Stimulated activated CD4-positive, alpha-beta T cell treated with anti-CD3 and anti-CD28 coated beads, Interleukin-12 subunit alpha, Interleukin-12 subunit beta, amount 100 ng/mL, for 24 hours (primary cell): ENCODE measurements around the gene SIX2.

ENCODE experiments used
- DNase-seq, 2 experiments: peaks; one replicate each; pipeline ENCODE4 v3.0.0-alpha.2; 2020; ENCODE audit warnings: low read depth in 2 of 2

The SIX2 gene

GRCh38 chr2:45018023-45018422, 8.8 kb upstream of the SIX2 start:
- no peak for DNase-seq

- DNase-seq, result no peak
Measured at GRCh38 chr2:45014831-45015230, 5.6 kb upstream of the SIX2 start.

DNA sequence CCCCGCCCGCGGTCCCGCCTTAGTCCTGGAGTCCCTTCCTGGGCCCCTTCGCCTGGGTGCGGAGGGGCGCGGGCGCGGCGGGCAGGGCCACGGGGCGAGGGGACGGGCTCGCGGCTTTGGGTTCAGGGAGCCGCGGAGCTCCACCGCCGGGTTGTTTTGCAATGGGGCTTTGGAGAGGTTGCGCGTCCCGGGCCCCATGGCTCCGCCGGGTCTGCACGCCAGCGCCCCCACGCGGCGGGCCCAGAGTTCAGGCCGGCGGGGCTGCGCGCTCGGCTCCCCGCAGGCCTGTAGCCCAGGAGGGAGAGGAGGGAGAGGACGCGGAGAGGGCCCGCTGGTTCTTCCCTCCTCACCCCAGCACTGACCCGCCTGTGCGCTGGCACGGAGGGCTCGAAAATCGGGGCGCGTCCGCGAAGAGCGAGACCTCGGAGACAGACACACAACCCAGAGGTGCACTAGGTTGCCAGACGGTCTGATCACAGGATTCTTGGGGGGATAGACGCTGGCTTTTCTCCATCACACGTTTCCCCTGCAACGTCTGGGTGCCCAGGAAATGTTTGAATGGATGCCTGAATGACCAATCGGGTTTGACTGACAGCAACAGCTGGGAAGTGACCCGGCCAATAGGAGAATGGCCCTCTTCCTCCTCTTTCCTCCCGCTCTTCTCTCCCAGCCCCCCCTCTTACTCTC, 4.9 kb upstream of the SIX2 start:
- no peak for DNase-seq

DNA sequence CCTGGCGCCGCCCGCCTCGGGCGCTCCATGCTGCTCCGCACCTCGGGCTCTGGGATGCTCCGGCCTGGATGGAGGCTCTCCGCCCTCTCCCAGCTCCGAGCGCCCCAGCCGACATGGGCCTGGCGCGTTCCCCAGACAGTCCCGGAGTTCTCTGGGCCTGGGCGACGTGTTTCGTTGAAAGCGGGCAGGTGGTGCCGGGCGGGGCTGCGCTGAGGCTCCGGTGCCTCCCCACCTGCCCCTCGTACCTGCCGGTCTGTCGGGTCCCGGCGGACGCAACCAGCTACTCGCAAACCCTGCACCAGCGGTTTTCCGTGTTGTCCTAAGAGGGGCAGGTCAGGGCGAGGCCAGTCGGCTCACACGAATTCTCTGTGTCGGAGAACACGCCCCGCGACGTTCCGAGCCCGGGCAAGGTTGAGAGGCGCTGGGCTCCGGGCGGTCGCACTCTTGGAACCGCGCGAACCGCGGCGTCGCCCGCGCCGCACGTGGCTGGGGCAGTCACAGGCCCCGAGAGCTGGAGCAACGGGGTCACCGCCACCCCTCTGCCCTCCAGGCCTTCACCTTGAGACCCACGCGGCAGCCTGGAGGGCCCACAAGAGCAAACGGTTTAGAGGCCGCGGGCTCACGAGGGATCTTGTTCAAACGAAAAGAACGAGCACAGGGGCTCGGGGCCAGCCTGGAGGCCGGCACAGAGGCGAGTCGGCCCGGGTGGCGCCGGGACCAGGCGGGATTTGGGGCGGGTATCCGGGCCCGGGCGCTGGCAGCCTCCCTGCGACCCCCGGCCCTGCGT, 4.2 kb upstream of the SIX2 start:
- DNase-seq, result no peak

DNA sequence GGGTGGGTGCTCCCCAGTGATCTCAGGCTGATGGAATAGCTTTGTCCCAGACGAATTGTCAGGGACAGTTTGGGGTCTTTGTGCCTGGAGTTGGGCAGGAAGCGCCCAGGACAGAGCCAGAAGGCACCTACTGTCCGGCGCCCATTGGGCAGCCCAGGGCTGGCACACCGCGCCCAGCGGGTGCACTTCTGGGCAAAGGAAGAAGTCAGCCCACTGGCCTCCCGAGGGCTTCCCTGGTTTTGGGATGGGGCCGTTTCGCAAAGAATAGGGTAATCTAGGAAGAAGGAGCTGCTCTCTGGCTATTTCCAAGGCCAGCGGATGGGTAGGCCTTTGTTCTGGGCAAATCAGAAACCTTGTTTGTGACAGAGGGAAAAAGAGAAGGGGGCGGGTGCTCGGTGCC, 3.5 kb upstream of the SIX2 start:
- no peak for DNase-seq

- DNase-seq, result no peak
Measured at GRCh38 chr2:45011621-45012602, 2.7 kb upstream of the SIX2 start.

- DNase-seq, result no peak
Measured at GRCh38 chr2:45011121-45011520, 1.9 kb upstream of the SIX2 start.

DNA sequence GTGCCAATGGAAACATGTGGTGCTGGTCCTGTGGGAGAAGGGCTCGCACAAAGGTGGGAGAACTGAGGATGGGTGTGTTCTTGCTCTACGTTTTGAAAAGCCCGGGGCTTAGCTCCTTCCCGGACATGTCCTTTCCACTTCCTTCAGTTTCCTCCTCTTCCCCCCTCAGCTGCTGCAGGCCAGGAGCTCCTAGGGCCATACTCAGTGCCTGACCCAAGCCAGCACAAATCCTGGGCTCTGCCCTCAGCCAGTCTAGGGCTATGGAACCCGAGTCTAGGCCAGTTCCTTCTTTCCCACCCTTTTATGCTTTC, 1.4 kb upstream of the SIX2 start:
- DNase-seq, result no peak

GRCh38 chr2:45009928-45010701, 863 bp upstream of the SIX2 start:
- no peak for DNase-seq

DNA sequence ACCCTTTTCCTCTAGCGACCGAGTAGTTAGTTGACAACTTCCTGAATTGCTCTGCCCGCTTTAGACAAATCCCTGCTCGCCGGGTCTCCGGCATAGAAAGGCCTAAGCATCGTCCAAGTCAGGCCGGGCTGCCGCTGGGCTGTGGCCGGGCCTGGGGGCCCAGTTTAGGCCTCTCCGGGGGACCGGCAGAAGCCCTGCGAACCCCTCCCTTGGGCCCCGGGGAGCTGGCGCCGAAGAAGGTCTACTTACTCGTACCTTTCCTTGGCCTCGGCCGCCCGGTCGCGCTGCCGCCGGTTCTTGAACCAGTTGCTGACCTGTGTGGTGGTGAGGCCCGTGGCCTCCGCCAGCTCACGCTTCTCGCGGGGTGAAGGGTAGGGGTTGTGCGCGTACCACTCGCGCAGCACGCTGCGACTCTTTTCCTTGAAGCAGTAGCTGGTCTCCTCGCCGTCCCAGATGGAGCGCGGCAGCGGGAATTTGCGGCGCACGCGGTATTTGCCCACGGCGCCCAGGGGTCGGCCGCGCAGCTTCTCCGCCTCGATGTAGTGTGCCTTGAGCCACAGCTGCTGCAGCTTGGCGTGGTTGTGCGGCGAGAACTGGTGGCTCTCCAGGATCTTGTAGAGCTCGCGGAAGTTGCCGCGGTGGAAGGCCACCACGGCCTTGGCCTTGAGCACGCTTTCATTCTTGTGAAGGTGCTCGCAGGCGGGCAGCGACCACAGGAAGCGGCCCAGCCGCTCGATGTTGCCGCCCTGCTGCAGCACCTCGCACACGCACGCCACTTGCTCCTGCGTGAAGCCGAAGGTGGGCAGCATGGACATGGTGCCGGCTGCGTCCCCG, 739 bp downstream of the SIX2 start:
- DNase-seq, result no peak

DNA sequence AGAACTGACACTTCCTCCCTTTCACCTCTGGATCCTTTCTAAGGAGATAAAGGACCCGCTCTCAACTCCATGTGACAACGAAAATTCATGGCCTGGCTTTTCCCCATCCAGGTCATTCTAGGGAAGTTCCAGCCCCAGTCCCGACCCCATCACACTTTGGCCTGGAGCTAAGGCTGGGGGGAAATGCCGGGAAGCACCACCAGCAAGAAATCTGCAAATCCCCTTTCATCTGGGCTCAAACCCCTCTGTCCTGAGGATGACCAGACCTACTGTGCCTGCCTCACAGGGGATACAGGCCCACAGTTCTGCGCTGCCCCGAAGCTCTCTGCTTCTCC, 1.3 kb downstream of the SIX2 start:
- DNase-seq, result no peak

DNA sequence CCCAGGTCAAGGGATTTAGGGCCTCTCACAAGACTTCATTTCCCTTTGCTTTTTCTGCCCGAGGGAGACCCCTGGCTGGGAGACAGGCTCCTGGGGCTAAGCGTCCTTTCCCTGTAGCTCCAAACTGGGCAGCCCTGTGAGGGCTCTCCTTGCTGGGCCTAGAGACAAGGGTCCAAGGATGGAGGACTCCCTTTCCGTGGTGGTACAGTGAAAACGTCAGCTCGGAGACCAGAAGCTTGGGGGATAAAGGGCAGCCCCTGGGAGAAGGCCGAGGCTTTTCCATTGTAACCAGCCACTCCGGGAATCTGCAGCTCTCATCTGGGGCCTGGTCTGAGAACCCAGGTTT, 2.3 kb downstream of the SIX2 start:
- no peak for DNase-seq

- DNase-seq, result no peak
Measured at GRCh38 chr2:45006041-45006941, 3.0 kb downstream of the SIX2 start.

DNA sequence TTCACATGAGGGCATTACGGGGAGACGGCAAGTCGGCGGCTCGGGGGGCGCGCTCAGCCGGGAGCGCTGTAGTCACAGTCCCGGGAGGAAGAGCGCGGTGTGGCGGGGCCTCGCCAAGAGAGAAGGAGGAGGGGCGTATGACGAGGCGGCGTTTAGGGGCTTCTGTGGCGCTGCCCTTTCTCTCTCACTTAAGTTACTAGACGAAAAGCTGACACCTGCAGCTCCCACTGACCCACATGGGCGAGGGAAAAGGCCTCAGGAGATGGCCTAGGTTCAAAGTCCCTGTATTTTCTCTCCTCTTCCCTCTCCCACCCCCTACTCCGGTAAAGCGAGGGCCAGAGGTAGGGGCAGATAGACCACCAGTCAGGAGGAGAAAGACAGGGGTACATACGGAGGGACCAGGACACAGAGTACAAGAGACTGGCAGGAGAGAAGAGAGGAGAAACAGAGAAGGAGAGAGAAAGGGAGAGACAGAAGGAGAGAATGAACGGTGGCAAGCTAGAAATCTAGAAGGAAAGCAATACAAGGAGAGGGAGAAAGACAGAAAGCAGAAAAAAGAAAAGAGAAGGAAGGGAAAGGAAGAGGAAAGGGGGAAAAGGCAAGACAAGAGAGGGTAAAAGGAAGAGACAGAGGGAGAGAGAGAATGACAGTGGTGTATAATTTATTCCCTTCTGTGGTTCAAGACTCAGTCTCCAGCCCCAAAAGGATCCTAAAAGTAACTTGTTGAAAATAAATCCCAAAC, 3.8 kb downstream of the SIX2 start:
- no peak for DNase-seq

DNA sequence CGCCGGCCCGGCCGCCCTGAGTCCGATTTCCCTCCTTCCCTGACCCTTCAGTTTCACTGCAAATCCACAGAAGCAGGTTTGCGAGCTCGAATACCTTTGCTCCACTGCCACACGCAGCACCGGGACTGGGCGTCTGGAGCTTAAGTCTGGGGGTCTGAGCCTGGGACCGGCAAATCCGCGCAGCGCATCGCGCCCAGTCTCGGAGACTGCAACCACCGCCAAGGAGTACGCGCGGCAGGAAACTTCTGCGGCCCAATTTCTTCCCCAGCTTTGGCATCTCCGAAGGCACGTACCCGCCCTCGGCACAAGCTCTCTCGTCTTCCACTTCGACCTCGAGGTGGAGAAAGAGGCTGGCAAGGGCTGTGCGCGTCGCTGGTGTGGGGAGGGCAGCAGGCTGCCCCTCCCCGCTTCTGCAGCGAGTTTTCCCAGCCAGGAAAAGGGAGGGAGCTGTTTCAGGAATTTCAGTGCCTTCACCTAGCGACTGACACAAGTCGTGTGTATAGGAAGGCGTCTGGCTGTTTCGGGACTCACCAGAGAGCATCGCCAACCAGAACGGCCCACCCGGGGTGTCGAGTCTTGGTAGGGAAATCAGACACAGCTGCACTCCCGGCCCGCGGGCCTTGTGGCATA, 4.6 kb downstream of the SIX2 start:
- no peak for DNase-seq

GRCh38 chr2:45003579-45004551, 5.4 kb downstream of the SIX2 start:
- no peak for DNase-seq

GRCh38 chr2:45002686-45003085, 6.6 kb downstream of the SIX2 start:
- DNase-seq, result no peak
